Activated naive CD4-positive, alpha-beta T cell treated with anti-CD3 and anti-CD28 coated beads, Interleukin-2, amount 50 U/mL, for 72 hours (primary cell): ENCODE results near the gene TSPAN16. TPM values are rescaled to one million over a fixed set of nuclear protein-coding genes. Genes with fewer than 3 reads are reported as not detected.
A peak's percentile ranks its signal among the peaks of the same experiment; 100 is the strongest.
"Not testable (repeated sequence)": the region's sequence is repeated elsewhere in the genome, so short reads cannot be mapped to it uniquely, and the experiment has no call there.

Experiments
- ATAC-seq, 2 donors: fragments of 150-1000 bp; cut with Tn5 transposase; 2 replicates each; pipeline ENCODE4 v1.10.0; 2021; ENCODE audit warnings: mild to moderate bottlenecking in 2 of 2, moderate library complexity in 2 of 2
- DNase-seq, 2 donors: peaks; one replicate each; pipeline ENCODE4 v3.0.0; 2021 to 2022; ENCODE audit warnings: low spot score in 2 of 2
- H3K27ac Mint-ChIP-seq, 2 donors: one replicate each; pipeline ENCODE4 v1.8.0; 2022; ENCODE audit warnings: mild to moderate bottlenecking in 2 of 2, mixed read lengths in 2 of 2
- H3K36me3 Mint-ChIP-seq, 2 donors: one replicate each; pipeline ENCODE4 v1.8.0; 2022; ENCODE audit warnings: mixed read lengths in 2 of 2
- H3K9me3 Mint-ChIP-seq, 2 donors: one replicate each; pipeline ENCODE4 v1.8.0; 2022; ENCODE audit warnings: mixed read lengths in 2 of 2
- total RNA-seq, 2 donors: library from RNA; stranded (reverse); gene quantifications; one replicate each; pipeline ENCODE4 v1.2.3, GENCODE V29; 2022

TSPAN16 gene
- total RNA-seq, 2 donors from 2014 or later = not detected

DNA sequence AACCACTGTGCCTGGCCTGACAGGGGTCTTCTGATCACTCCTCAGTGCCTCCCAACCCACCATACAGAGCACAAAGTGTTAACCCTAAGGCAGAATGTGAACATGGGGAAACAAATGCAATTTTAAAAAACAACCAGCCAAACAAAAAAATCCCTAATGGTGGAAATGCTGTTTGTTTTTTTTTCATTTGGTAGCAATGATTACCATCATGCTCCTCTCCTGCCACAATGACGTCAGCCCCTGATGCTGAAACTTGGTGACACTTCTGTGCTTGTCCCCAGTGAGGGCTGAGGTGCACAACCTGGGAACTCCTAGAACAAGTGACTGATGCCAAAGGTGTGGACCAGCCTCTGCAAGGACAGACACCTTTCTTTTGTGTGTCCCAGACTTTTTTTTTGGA lies 4.0 kb upstream of the TSPAN16 start:
- no peak overlapping the region for H3K27ac Mint-ChIP-seq
- ATAC-seq = no peak
- no peaks in the 10 kb centered on the region for H3K9me3 Mint-ChIP-seq
- H3K36me3 Mint-ChIP-seq = no peaks in the 10 kb centered on the region
- DNase-seq = no peak

DNA sequence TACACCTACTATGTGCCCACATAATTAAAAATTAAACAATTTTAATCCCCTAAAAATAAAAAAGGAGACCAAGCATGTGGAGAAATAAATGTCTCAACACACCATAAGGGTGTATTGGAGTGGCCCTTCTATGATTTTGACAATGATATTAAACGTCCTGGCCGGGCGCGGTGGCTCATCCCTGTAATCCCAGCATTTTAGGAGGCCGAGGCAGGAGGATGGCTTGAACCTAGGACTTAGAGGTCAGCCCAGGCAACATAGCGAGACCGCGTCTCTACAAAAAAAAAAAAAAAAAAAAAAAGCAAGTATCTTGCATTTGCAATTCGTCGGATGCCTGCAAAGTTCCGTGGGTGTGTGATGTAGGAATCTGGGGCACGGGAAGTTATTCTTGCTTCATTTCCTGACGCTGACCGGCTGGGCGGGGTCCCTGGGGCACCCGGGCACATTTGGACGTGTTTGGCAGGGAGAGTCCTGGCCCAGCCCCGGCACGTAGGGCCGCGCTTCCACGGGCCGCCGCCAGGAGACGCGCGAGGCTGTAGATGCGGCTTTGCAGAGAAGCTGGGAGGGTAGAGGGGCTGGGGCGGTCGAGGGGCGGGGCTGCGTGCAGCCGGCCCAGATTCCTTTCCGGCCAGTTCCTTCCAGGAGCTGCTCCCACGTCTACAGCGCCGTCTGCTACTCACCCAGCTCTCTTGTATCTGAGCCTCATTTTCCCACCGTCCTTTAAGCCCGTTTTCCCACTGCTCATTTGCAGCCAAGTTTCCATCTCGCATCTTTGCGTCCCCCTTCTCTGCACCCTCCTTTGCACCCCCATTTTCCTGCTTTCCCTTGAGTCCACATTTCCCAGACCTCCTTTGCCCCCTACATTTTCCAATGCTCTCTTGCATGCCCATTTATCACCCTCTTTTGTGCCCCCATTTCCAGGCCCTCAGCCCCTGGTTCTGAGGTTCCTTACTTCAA lies 2.2 kb upstream of the TSPAN16 start:
- Mint-ChIP-seq H3K36me3 (no peaks in the 10 kb centered on the region), H3K27ac (no peak overlapping the region), H3K9me3 (no peaks in the 10 kb centered on the region)
- peak; percentile 99 to 100 for ATAC-seq
- DNase-seq = peak; percentile 83 to 95

DNA sequence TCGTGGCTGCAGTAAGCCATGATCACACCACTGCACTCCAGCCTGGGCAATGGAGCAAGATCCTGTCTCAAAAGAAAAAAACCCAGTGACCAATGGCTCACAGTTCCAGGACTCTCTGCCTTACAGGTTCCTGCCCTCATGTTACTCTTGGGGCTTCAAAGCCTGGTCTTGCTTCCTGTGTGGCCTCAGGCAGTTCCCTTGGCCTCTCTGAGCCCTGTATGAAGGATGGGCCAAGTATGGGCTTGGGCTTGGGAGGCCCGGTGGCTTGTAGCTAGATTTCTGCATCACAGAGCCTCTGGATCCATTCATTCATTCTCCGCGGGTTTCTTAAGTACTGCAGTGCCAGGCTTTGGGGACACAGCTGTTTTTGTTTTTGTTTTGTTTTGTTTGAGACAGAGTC lies 780 bp upstream of the TSPAN16 start:
- Mint-ChIP-seq H3K27ac (peak overlapping the region in 1 of 2 donors; percentile 55), H3K9me3 (no peaks in the 10 kb centered on the region), H3K36me3 (no peaks in the 10 kb centered on the region)
- no peak for ATAC-seq
- no peak for DNase-seq

DNA sequence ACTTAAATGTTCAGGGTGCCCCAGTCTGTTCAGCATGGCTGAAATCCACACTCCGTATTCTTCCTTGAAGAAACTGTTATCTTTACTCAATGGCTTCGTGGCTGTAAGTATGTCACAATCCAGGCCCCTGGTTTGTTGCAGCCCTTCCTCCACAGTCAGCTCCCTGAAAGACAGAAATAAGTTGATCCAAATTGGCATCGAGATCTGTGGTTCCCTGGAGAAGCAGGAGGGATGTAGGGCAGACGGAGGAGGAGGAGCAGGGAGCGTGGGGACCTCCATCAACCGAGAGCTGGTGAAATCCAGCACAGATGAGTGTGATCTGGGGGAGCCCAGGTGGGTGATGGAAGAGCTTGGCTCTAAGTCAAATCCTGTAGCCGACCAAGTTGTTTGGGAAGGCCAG lies 304 bp downstream of the TSPAN16 start:
- no peaks in the 10 kb centered on the region for H3K36me3 Mint-ChIP-seq
- H3K9me3 Mint-ChIP-seq = no peaks in the 10 kb centered on the region
- no peak for DNase-seq
- no peak overlapping the region for H3K27ac Mint-ChIP-seq
- ATAC-seq = no peak

DNA sequence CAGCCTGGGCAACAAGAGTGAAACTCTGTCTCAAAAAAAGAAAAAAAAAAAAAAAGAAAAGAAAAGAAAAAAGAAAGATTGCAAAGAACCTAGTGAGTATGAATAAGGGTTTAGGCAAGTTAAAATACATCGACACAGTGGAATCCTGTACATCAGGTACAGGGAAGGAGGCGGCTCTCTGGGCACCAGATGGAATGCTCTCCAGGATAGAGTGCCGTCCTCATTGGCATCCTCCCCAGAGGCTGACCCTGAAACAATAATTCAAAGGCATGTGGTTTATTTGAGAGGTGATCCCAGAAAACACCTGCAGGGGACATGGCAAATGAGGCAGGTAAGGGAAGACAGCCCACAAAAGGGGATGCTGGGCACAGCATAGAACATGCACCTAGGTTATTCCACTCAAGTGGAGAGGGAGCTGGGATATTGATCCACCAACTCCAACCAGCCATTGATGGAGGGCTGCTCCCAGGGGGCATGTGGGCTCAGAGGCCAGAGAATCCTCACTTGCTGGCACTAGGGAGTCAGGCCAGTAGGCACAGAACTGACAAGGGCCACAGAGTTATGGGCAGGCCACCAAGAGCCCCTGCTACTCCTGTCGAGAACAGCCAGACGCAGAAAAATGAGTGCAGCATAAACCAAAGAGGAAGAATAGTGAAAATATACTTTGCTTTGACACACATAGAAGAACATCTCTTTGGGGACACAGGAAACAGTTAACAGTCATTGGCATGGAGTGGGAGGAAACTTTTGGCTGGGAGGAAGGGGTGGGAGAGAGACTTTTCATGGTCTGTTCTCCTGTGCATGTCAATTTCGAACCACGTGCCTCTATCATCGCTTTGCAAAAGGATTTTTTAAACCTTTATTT lies 4.2 kb downstream of the TSPAN16 start:
- no peak for ATAC-seq
- no peaks in the 10 kb centered on the region for H3K36me3 Mint-ChIP-seq
- H3K9me3 Mint-ChIP-seq = no peaks in the 10 kb centered on the region

DNA sequence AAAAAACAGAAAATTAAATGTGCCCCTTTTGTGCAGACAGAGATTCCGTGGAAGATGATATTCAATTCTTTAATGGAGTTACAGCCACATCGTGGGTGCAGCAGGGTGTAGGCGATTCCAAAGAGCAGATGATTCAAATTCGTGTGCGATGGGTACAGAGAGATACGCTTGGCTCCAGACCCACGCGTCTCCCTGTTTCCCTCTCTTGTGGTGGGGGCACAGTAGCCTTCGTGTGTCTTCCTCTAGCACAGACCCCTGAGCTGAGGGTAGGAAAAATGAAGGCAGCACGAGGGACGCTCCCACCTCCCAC lies 4.8 kb downstream of the TSPAN16 start:
- H3K27ac Mint-ChIP-seq = no peak overlapping the region
- no peaks in the 10 kb centered on the region for H3K36me3 Mint-ChIP-seq
- no peaks in the 10 kb centered on the region for H3K9me3 Mint-ChIP-seq
- ATAC-seq (no peak), DNase-seq (no peak)

More for the DNA sequence above, 4.2 kb downstream of the TSPAN16 start:
- DNase-seq = no peak
- no peak overlapping the region for H3K27ac Mint-ChIP-seq

DNA sequence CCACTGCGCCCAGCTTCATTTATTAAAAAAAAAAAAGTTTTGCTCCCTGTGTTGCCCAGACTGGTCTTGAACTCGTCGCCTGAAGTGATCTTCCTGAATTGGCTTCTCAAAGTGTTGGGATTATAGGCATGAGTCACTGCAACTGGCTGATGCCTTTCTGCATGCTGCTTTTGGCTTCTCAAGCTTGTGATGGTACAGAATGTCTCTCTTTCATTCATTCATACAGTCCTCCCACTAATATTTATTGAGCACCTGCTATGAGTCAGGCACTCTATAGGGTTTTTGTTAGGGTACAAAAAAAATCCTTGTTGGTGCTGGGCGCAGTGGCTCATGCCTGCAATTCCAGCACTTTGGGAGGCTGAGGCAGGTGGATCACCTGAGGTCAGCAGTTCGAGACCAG lies 9.0 kb downstream of the TSPAN16 start:
- H3K36me3 Mint-ChIP-seq = no peaks in the 10 kb centered on the region
- DNase-seq (no peak), ATAC-seq (no peak)
- H3K9me3 Mint-ChIP-seq = no peaks in the 10 kb centered on the region
- H3K27ac Mint-ChIP-seq = no peak overlapping the region

DNA sequence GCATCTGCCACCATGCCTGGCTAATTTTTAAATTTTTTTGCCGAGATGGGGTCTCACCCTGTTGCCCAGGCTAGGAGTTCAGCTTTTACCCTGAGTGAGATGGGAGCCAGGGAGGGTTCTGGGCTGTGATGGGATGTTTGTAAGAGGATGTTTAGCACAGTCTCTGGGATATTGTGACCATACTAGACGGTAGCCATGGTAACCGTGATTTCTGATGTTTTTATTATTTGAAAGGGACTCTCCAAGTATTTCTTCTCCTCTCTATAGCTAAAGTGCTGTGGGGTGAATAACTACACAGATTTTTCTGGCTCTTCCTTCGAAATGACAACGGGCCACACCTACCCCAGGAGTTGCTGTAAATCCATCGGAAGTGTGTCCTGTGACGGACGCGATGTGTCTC lies 10.4 kb downstream of the TSPAN16 start:
- H3K36me3 Mint-ChIP-seq = no peaks in the 10 kb centered on the region
- no peaks in the 10 kb centered on the region for H3K9me3 Mint-ChIP-seq
- H3K27ac Mint-ChIP-seq = no peak overlapping the region
- ATAC-seq (no peak), DNase-seq (no peak)

DNA sequence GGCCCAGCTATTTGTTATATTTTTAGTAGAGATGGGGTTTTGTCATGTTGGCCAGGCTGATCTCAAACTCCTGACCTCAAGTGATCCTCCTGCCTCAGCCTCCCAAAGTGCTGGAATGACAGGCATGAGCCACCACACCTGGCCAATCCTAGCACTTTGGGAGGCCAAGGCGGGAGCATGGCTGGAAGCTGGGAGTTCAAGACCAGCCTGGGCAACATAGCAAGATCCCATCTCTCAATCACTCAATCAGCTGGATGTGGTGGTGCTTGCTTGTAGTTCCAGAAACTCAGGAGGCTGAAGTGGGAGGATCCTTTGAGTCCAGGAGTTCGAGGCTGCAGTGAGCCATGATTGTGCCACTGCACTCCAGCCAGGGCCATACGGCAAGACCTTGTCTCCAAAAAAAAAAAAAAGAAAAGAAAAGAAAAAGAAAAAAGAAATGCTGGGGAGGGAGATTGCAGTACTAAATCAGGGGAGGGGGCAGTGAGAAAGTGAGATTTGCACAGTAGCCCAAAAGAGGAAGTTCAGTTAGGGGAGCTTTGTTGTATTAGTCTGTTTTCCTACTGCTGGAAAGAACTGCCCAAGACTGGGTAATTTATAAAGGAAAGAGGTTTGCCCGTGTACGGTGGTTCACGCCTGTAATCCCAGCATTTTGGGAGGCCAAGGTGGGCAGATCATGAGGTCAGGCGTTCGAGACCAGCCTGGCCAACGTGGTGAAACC lies 24.5 kb downstream of the TSPAN16 start:
- not testable (repeated sequence) for DNase-seq, H3K9me3 Mint-ChIP-seq, ATAC-seq, H3K27ac Mint-ChIP-seq, H3K36me3 Mint-ChIP-seq

DNA sequence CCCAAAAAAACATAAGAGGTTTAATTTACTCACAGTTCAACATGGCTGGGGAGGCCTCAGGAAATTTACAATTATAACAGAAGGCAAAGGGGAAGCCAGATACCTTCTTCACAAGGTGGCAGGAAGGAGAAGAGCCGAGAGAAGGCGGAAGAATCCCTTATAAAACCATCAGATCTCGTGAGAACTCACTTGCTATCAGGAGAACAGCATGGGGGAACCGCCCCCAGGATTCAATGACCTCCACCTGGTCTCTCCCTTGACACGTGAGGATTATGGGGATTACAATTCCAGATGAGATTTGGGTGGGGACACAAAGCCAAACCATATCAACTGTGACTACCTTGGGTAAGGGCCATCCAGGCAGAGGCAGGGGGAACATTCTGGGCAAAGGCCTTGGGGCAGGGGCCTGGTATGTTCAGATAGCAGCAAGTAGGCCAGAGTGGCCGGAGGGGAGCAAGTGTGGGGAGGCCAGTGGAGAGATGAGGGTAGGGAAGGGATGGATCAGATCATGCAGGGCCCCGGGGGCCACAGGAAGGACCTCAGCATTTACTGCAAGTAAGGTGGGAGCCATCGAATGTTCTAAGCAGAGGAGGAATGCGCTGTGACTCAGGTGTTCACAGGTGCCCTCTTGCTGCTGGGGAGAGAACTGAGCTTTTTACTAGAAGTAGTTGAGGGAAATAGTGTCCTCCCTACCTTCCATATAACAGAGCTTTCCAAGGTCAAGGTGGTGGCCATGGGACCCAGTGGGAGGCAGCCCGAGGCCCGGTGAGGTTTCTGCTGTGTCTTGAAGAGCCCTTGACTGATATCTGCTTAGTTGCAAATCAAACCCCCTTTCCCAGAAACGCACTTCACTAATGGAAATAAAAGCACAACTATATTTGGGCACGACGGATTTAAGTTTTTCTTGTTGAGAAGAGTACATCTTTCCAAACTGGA lies 25.5 kb downstream of the TSPAN16 start:
- no peak overlapping the region for H3K27ac Mint-ChIP-seq
- H3K36me3 Mint-ChIP-seq = no peaks in the 10 kb centered on the region
- DNase-seq = no peak
- no peaks in the 10 kb centered on the region for H3K9me3 Mint-ChIP-seq
- no peak for ATAC-seq

DNA sequence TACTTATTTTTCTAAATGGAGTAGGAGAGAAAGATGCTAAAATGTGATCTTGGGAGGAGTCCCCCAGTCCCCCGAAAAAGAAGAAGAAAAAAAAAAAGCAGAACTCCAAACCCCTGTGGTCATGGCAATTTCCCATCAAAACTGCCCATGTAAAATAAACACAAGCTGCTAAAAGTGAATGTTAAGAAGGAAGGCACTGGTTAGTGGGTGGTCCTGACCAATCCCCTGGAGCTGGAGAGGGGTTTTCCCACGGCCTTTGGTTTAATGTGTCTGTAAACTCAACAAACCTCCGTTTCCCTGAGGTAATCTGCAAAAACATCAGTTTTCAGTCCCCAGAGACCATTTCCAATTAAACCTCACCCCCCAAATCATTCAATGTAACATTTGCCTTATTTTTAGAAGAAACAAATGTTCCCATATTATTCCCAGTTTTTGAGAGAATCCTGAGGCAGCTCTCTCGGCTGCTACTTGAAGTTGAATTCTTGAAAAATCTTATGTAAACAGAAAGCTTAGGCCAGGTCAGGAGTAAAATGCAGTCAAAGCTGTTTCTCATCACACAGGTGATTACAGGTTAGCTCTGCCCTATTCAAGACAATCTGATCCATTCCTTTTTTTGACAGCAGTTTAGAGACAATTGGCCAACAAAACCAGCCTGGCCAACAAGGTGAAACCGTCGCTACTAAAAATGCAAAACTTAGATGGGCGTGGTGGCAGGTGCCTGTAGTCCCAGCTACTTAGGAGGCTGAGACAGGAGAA lies 26.5 kb downstream of the TSPAN16 start:
- ATAC-seq = no peak
- Mint-ChIP-seq H3K9me3 (no peaks in the 10 kb centered on the region), H3K36me3 (no peaks in the 10 kb centered on the region), H3K27ac (no peak overlapping the region)
- no peak for DNase-seq

DNA sequence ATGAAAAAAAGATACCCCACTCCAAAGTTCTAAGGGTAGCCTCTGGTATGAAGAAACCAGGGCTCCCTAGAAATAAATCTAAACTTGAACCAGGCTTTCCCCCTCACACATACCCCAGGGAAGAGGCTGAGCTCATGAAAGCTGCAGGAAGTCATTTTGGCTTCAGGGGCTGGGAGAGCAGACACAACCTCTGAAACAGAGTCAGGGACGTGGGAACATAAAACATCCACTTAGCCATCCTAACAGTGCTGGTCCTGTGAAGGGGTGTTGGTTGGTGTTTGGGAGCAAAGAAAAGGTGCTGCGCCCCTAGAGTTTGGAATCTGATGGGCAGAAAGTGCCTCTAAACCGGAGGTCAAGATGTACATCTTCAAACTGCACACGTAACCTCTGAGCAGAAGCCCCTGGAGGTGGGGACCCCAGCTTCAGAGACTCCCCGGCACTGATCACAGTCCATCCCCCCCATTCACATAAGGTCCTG lies 27.7 kb downstream of the TSPAN16 start:
- Mint-ChIP-seq H3K36me3 (no peaks in the 10 kb centered on the region), H3K9me3 (no peaks in the 10 kb centered on the region), H3K27ac (peak overlapping the region; percentile 78 to 81)
- DNase-seq = no peak
- ATAC-seq = no peak

DNA sequence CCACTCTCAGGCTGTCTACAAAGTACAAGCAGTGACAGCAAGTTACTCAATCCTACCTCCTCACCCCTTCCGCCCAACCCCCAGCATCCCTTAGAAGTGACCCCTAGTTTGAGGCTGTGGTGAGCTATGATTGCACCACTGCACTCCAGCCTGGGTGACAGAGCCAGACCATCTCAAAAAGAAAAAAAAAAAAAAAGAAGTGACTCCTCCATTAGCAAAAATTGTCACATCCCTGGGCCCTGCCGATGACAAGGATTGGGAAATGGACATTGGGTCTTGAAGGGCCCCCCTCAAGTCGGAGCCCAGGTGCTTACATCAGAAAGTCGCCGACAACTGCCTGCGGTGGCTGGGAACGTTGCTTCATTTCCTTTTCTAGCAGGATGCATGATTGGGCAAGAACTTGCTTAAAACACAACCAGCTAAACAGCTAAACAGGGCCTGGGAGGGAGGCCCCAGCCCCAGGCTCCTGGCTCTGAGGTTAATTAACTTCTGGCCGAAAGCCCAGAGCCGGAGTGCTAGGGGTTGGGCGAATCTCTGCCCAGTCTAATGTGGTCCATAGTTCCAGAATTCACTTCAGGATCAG lies 28.2 kb downstream of the TSPAN16 start:
- no peaks in the 10 kb centered on the region for H3K9me3 Mint-ChIP-seq
- ATAC-seq = peak; percentile 58 to 84

DNA sequence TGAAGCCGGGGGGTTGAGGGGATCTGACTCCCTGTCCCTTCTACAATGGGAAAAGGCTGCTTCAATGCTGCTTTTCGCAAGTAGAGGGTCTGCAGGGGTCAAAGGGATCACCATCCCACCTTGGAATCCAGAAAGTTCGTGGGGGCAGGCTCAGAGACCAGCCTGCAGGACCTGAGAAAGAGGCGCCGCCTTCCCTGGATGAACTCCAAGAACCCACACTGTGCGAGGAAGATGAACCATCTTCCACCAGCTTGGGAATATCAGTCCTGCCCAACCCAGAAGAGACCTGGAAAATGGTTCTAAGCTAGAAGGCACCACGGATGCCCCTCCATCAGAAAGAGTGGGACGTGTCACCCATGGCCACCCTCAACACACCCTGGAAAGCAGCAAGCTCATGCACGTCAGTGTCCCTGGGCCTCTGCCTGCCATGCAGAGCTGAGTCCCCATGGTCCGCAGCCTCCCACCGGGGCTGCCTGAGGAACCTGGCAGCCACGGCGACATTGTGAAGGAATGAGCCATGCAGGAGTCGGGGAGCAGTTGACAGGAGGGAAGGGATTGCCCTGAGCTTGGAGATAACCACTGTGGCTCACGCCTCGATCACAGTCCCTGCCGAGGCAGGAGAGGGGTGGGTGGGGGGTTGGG lies 28.9 kb downstream of the TSPAN16 start:
- no peak for DNase-seq
- no peak for ATAC-seq
- Mint-ChIP-seq H3K27ac (peak overlapping the region; percentile 78 to 81), H3K36me3 (no peaks in the 10 kb centered on the region), H3K9me3 (no peaks in the 10 kb centered on the region)

More for the DNA sequence above, 28.2 kb downstream of the TSPAN16 start:
- H3K27ac Mint-ChIP-seq = peak overlapping the region; percentile 78 to 81
- H3K36me3 Mint-ChIP-seq = no peaks in the 10 kb centered on the region
- no peak for DNase-seq

DNA sequence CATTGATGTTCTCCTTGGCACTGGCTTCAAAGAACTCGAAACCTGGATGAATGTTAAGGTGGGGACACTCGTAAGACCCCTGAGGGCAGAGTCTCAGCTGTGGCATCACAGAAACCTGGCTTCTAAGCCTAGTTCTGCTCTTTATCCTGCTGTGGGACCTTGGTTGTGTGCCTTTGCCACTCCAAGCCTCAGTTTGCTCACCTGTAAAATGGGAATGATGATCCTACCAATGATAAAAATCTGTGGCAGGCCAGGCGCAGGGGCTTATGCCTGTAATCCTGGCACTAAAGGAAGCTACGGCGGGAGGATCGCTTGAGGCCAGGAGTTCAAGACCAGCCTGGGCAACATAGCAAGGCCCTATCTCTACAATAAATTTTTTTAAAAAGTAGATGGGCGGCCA lies 29.6 kb downstream of the TSPAN16 start:
- DNase-seq = no peak
- no peaks in the 10 kb centered on the region for H3K9me3 Mint-ChIP-seq
- no peaks in the 10 kb centered on the region for H3K36me3 Mint-ChIP-seq
- H3K27ac Mint-ChIP-seq = no peak overlapping the region
- ATAC-seq = no peak
